ENCODE measurements around the gene ARHGEF5. TPM values are rescaled to one million over a fixed set of nuclear protein-coding genes. Genes with fewer than 3 reads are reported as not detected.
A peak's percentile ranks its signal among the peaks of the same experiment; 100 is the strongest.
"Not testable (repeated sequence)": the region's sequence is repeated elsewhere in the genome, so short reads cannot be mapped to it uniquely, and the experiment has no call there.

Gene ARHGEF5
- total and polyA plus RNA-seq, 9 of the 15 experiments (the other 6 are each of a cell fraction or from before 2014, with no cell fraction given): 0.03 to 0.49 (median 0.10) TPM; not detected in 1

DNA sequence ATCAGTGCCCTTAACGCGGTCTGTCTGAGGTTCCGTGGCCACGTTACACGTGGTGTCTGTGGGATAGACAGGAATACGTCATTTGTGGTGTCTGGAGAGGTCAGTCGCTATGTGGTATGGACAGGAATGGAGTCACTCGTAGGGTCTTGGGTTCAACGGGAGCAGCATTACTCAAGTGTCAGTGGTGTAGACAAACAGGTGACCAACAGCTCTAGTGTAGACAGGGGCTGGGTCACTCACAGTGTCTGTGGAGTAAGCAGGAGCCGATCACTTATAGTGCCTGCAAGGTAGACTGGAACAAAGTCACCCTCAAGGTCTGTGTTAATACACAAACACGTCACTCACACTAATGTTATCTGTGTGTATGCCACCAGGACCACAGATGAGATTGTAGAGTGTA, 1.7 kb downstream of the ARHGEF5 start:
- H3K4me3 ChIP-seq; in situ Hi-C loops (cut with MboI); H3K4me1 ChIP-seq (replicated peaks in 1 of 2; ENCODE audit: control insufficient read depth in 2 of 2, insufficient read depth in 2 of 2, low read length in 2 of 2); H2AFZ ChIP-seq (ENCODE audit: low read depth, low read length); BruUV-seq (replicated peaks); H3K36me3 ChIP-seq (ENCODE audit: control insufficient read depth, insufficient read depth, low read length); ATAC-seq; intact Hi-C loops (cut with micrococcal nuclease); H3K79me2 ChIP-seq (ENCODE audit: control insufficient read depth, insufficient read depth, low read length); H3K27ac ChIP-seq (ENCODE audit: extremely low read depth, low read depth, low read length); FAIRE-seq; POLR2A ChIA-PET; CTCF ChIA-PET (ENCODE audit: low intra/inter-chr PET ratio); DNase-seq (ENCODE audit: extremely low read depth in 1 of 4, low spot score in 3 of 4); H4K20me1 ChIP-seq (replicated peaks; ENCODE audit: control insufficient read depth, insufficient read depth, low read length); H3K9me1 ChIP-seq (ENCODE audit: control insufficient read depth, insufficient read depth, low read length); H3K27me3 ChIP-seq (ENCODE audit: control insufficient read depth in 2 of 2, insufficient read depth in 2 of 2, low read length in 2 of 2); H3K9me3 ChIP-seq (replicated peaks; ENCODE audit: control insufficient read depth, insufficient read depth, low read depth, low read length); H3K4me2 ChIP-seq (ENCODE audit: insufficient read depth, low read length); H3K9ac ChIP-seq (ENCODE audit: insufficient read depth in 1 of 2, low read depth in 2 of 2, low read length in 2 of 2): not testable (repeated sequence)
- WGBS (ENCODE audit: insufficient coverage, low coverage, missing lambda C conversion rate): no CpG with 5 or more reads among the region's 11 CpGs

DNA sequence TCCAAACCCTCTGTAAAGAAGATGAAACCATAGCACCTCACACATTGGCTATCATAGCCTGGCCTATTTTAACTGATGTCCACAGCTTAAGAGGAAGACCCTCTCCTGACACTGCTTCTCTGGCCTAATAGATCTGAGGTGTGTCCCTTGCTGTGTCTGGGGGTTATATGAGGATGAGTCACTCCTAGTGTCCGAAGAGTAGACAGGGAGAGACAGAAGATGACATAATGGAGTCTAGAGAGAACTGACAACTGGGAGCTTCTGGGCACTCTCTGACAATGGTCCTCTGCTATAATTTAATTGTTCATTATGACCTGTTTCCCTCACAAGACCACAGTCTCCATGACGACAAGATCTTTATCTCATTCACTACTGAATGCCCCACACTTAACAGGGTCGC, 6.9 kb downstream of the ARHGEF5 start:
- H3K4me1 ChIP-seq (replicated peaks in 1 of 2; ENCODE audit: control insufficient read depth in 2 of 2, insufficient read depth in 2 of 2, low read length in 2 of 2); in situ Hi-C loops (cut with MboI); H3K9me3 ChIP-seq (replicated peaks; ENCODE audit: control insufficient read depth, insufficient read depth, low read depth, low read length); intact Hi-C loops (cut with micrococcal nuclease); H4K20me1 ChIP-seq (replicated peaks; ENCODE audit: control insufficient read depth, insufficient read depth, low read length); H2AFZ ChIP-seq (ENCODE audit: low read depth, low read length); H3K9ac ChIP-seq (ENCODE audit: insufficient read depth in 1 of 2, low read depth in 2 of 2, low read length in 2 of 2); H3K4me2 ChIP-seq (ENCODE audit: insufficient read depth, low read length); FAIRE-seq; H3K4me3 ChIP-seq; DNase-seq (ENCODE audit: extremely low read depth in 1 of 4, low spot score in 3 of 4); BruUV-seq (replicated peaks); POLR2A ChIA-PET; H3K27ac ChIP-seq (ENCODE audit: extremely low read depth, low read depth, low read length); ATAC-seq; H3K36me3 ChIP-seq (ENCODE audit: control insufficient read depth, insufficient read depth, low read length); H3K79me2 ChIP-seq (ENCODE audit: control insufficient read depth, insufficient read depth, low read length); H3K9me1 ChIP-seq (ENCODE audit: control insufficient read depth, insufficient read depth, low read length); CTCF ChIA-PET (ENCODE audit: low intra/inter-chr PET ratio); H3K27me3 ChIP-seq (ENCODE audit: control insufficient read depth in 2 of 2, insufficient read depth in 2 of 2, low read length in 2 of 2): not testable (repeated sequence)
- WGBS (ENCODE audit: insufficient coverage, low coverage, missing lambda C conversion rate): no CpG with 5 or more reads among the region's 3 CpGs

DNA sequence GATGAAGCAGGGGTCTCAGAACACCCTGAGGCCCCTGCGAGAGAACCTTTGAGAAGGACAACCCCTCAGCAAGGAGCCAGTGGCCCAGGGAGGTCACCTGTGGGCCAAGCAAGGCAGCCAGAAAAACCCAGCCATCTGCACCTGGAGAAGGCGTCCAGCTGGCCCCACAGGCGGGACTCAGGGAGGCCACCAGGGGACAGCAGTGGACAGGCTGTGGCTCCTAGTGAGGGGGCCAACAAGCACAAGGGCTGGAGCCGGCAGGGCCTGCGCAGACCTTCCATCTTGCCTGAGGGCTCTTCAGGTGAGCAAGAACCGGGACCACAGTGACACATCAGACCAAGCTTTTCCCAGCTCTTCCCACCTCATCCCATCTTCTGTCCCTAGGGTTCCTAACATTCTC, 10.3 kb downstream of the ARHGEF5 start:
- BruUV-seq (replicated peaks); H3K27ac ChIP-seq (ENCODE audit: extremely low read depth, low read depth, low read length); H3K9me1 ChIP-seq (ENCODE audit: control insufficient read depth, insufficient read depth, low read length); H3K4me3 ChIP-seq; H3K4me1 ChIP-seq (replicated peaks in 1 of 2; ENCODE audit: control insufficient read depth in 2 of 2, insufficient read depth in 2 of 2, low read length in 2 of 2); H2AFZ ChIP-seq (ENCODE audit: low read depth, low read length); H3K27me3 ChIP-seq (ENCODE audit: control insufficient read depth in 2 of 2, insufficient read depth in 2 of 2, low read length in 2 of 2); H3K79me2 ChIP-seq (ENCODE audit: control insufficient read depth, insufficient read depth, low read length); CTCF ChIA-PET (ENCODE audit: low intra/inter-chr PET ratio); H3K9me3 ChIP-seq (replicated peaks; ENCODE audit: control insufficient read depth, insufficient read depth, low read depth, low read length); H4K20me1 ChIP-seq (replicated peaks; ENCODE audit: control insufficient read depth, insufficient read depth, low read length); in situ Hi-C loops (cut with MboI); intact Hi-C loops (cut with micrococcal nuclease); FAIRE-seq; DNase-seq (ENCODE audit: extremely low read depth in 1 of 4, low spot score in 3 of 4); H3K9ac ChIP-seq (ENCODE audit: insufficient read depth in 1 of 2, low read depth in 2 of 2, low read length in 2 of 2); H3K4me2 ChIP-seq (ENCODE audit: insufficient read depth, low read length); H3K36me3 ChIP-seq (ENCODE audit: control insufficient read depth, insufficient read depth, low read length); POLR2A ChIA-PET: not testable (repeated sequence)
- no CpG with 5 or more reads among the region's 6 CpGs for WGBS (ENCODE audit: insufficient coverage, low coverage, missing lambda C conversion rate)
- peak; percentile 87 for ATAC-seq

DNA sequence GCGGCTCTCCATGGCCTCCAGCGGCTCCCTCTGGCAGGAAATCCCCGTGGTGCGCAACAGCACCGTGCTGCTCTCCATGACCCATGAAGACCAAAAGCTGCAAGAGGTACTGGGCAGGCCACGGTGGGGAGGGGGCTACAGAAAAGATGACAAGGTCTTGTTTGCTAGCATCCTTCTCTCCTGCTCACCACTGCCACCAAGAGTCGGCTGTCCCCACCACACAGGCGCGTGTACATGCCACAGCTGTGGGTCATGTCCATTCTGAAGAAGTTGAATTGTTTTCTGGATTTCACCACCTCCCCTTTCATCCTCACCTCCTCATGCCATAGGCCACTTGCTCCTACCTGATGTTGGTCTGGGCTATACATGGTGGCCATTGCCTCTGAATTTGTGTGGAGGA, 12.0 kb downstream of the ARHGEF5 start:
- POLR2A ChIA-PET; H3K4me1 ChIP-seq (replicated peaks in 1 of 2; ENCODE audit: control insufficient read depth in 2 of 2, insufficient read depth in 2 of 2, low read length in 2 of 2); H3K9ac ChIP-seq (ENCODE audit: insufficient read depth in 1 of 2, low read depth in 2 of 2, low read length in 2 of 2); FAIRE-seq; H2AFZ ChIP-seq (ENCODE audit: low read depth, low read length); H3K9me3 ChIP-seq (replicated peaks; ENCODE audit: control insufficient read depth, insufficient read depth, low read depth, low read length); H4K20me1 ChIP-seq (replicated peaks; ENCODE audit: control insufficient read depth, insufficient read depth, low read length); H3K27me3 ChIP-seq (ENCODE audit: control insufficient read depth in 2 of 2, insufficient read depth in 2 of 2, low read length in 2 of 2); intact Hi-C loops (cut with micrococcal nuclease); H3K4me2 ChIP-seq (ENCODE audit: insufficient read depth, low read length); H3K4me3 ChIP-seq; H3K79me2 ChIP-seq (ENCODE audit: control insufficient read depth, insufficient read depth, low read length); in situ Hi-C loops (cut with MboI); DNase-seq (ENCODE audit: extremely low read depth in 1 of 4, low spot score in 3 of 4); H3K27ac ChIP-seq (ENCODE audit: extremely low read depth, low read depth, low read length); H3K36me3 ChIP-seq (ENCODE audit: control insufficient read depth, insufficient read depth, low read length); BruUV-seq (replicated peaks); CTCF ChIA-PET (ENCODE audit: low intra/inter-chr PET ratio); H3K9me1 ChIP-seq (ENCODE audit: control insufficient read depth, insufficient read depth, low read length): not testable (repeated sequence)
- WGBS (ENCODE audit: insufficient coverage, low coverage, missing lambda C conversion rate): no CpG with 5 or more reads among the region's 9 CpGs
- ATAC-seq: peak; percentile 20; the same call in 2 of the 3 replicates
